Choroid plexus epithelial cell (primary cell): ENCODE results near the gene C5.

Experiments used
- DNase-seq: peaks from one replicate; pipeline ENCODE4 v3.0.0-alpha.2; 2010; ENCODE audit warnings: low read depth
- H3K4me3 ChIP-seq: 2 replicates; pipeline ENCODE4 v1.5.1; 2011; ENCODE audit warnings: low read depth, mild to moderate bottlenecking, control low read depth, low read length, moderate library complexity
- TF ChIP-seq, protein P1 (sequence below): conservative IDR thresholded peaks from 2 replicates; pipeline ENCODE4 v1.5.1; 2011; ENCODE audit warnings: low read depth, mild to moderate bottlenecking, control low read depth, inconsistent platforms, low read length, moderate library complexity

C5 gene

DNA sequence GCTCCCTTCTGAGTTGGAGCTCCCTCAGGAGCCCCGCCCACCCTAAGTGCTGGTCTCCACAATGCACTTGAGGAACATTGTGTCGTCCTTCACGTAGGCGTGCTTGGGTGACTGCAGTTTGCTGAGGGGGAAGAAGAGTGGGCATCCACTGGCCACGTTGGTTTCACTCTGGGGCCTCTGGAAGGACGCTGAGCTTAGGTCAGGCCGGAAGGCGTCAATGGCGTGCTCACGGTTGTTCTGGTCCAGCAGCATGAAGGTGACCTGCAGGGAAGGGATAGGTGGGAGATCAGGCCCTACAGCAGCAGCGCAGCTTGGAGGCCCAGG is 145.1 kb downstream of the C5 start:
- DNase-seq: no peak
- TF ChIP-seq, protein P1, sequence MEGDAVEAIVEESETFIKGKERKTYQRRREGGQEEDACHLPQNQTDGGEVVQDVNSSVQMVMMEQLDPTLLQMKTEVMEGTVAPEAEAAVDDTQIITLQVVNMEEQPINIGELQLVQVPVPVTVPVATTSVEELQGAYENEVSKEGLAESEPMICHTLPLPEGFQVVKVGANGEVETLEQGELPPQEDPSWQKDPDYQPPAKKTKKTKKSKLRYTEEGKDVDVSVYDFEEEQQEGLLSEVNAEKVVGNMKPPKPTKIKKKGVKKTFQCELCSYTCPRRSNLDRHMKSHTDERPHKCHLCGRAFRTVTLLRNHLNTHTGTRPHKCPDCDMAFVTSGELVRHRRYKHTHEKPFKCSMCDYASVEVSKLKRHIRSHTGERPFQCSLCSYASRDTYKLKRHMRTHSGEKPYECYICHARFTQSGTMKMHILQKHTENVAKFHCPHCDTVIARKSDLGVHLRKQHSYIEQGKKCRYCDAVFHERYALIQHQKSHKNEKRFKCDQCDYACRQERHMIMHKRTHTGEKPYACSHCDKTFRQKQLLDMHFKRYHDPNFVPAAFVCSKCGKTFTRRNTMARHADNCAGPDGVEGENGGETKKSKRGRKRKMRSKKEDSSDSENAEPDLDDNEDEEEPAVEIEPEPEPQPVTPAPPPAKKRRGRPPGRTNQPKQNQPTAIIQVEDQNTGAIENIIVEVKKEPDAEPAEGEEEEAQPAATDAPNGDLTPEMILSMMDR: no peak
- H3K4me3 ChIP-seq: no peak overlapping the region

DNA sequence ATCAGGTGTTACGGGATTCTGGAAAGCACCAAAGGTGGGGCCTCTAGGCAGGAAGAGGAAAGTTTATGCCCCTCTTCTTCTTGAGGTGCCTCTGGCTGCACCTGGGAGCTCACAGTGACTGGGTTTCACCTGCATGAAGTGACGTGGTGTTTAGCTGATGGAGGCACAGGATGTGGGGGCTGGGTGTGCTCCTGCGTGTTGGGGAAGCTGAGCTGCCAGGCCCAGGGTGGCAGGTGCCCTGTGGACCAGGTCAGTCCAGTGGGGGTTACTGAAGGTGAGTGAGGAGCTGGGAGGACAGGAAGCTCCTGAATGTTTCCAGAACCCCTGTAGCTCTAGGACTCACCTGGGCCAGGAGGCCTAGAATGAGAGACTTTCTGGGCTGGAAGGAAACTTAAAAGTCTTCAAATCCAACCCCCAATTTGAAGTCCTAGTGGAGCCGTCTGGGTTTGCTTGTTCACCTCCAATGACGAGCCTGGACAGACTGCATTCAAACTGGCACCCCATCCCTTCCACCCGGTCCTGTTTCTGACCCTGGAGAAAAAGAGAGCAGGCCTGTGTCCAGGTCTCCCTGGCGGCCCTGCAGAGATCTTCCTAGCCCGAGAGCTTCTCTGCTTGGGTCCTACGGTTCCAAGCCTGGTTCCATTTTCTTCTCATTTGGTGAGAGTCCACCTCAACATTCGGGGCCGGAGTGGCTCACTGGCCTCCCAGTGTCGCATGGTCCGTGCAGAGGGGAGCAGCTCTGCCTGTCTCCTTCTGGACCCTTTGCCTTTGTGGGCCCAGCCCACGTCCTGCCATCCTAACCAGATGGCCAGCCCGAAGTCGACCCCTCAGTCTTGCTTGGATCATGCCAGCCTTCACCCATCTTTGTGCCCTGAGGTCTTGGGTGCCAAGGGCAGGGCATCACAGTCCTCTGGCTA is 145.8 kb downstream of the C5 start:
- no peak overlapping the region for H3K4me3 ChIP-seq
- no peak for DNase-seq
- TF ChIP-seq, protein P1: no peak

DNA sequence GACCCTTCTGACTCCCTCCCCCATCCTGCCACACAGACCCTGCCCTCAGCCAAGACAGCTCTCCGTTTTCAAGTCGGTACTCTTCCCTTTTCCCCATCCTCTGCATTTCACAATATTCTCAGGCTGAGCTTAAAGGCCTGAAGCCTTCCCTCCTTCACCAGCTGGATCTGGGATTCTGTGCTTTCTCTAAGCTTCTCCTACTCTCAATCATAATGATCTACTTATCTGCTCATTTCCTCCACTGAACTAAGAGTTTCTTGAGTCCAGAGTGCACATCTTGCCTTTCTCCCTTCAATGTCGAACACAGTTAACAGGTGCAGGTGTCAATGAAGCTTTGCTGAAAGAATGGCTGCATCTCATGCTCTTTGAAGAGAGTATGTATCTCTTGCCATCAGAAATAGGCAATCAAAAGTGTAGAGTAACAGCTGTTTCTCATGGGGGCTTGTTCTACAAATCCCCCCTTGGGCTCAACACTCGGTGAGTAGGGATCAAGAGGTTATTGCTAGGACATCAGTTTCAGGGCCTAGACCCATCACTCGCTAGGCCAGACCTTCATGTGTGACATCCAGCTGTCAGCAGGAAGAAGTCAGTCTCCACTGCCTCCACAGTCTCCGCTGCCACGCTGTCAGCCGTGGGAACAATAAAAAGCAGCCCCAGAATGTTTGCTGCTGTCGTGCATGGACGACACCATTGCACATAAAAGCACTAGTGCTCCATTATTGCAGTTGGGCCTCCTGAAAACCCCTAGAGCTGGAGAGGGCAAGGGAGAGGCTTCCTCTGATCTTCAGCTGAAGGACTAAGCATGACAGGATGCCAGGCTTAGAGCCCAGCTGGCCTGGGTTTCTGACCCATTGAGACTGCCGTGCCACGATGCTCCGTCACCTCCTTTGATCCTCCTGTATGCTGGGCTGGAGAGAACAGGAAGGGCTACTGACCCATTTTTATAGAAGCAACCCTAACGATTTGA is 147.2 kb downstream of the C5 start:
- TF ChIP-seq, protein P1: no peak
- no peak overlapping the region for H3K4me3 ChIP-seq
- DNase-seq: no peak
